Measurements from ENCODE around the gene HSPA12A.

Gene HSPA12A

GRCh38 chr10:116665541-116666125 is 76.7 kb downstream of the HSPA12A start:
- DNase-seq (ENCODE audit: low read depth), result no peak

GRCh38 chr10:116664631-116665030 is 77.7 kb downstream of the HSPA12A start:
- DNase-seq (ENCODE audit: low read depth), result no peak

DNA sequence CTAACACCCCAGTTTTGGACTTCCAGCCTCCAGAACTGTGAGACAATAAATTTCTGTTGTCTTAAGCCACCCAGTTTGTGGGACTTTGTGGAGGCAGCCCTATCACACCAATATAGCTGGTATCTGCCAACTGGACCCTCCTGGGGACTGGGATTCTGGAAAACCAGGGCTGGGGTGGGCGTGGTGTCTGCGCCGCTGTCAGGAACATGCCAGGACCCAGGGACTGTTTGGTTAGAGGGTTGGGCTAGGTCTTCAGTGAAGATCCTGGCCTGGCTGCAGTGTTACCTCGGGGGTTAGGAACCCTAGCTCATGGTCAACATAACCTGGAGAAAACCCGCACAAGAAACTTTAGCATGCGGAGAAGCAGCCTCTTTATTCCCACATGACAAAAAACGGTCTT is 79.0 kb downstream of the HSPA12A start:
- no peak for DNase-seq (ENCODE audit: low read depth)

- DNase-seq (ENCODE audit: low read depth), result no peak
Observed at GRCh38 chr10:116660860-116661259, 81.5 kb downstream of the HSPA12A start.

DNA sequence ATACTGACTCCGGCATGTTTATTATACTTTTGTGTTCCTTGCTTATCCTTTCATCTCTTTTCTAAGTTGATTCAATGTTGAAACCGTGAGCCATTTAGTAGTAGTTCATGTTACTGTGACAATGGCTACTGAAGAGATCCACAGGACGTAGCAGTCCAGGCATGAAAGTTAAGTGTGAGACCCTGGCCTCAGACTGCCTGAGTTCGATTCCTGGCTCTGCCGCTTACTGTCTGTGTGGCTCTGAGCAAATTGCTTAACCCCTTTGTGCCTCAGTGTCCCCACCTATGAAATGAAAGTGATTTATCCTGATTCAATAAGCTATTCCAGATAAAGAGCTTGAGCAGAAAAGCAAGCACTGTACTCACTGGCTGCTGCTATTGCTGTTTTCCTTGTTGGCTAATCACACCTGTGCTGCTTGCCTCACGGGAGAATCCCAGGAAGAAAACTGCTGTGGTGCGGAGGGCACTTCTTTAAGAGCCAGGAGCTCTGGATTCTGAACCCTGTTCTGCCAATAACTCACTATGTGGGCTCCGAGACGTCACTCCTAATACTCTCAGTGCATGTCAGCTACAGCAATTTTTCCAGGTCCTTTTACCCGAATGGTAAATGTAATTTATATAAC is 83.2 kb downstream of the HSPA12A start:
- no peak for DNase-seq (ENCODE audit: low read depth)

GRCh38 chr10:116657863-116658551 is 84.4 kb downstream of the HSPA12A start:
- DNase-seq (ENCODE audit: low read depth), result no peak

DNA sequence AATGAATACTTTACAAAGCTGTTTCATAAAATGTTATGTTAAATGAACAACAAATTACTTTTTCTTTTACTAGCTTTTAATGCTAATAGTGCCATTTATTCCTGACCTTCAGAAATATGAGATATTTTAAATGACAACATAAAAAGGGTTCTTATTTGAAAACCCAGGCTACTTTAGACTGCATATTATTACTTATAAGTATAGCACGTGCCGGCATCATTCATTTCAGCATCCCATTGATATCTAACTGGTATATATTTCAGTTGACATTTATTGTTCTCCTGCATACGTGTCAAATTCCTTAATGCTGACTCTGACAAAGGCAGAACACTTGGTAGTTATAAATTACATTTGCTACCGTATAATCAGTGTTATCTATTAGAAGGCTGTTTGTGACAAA is 86.3 kb downstream of the HSPA12A start:
- no peak for DNase-seq (ENCODE audit: low read depth)

GRCh38 chr10:116655568-116655967 is 86.8 kb downstream of the HSPA12A start:
- DNase-seq (ENCODE audit: low read depth), result no peak

GRCh38 chr10:116654816-116655215 is 87.5 kb downstream of the HSPA12A start:
- DNase-seq (ENCODE audit: low read depth), result no peak

DNA sequence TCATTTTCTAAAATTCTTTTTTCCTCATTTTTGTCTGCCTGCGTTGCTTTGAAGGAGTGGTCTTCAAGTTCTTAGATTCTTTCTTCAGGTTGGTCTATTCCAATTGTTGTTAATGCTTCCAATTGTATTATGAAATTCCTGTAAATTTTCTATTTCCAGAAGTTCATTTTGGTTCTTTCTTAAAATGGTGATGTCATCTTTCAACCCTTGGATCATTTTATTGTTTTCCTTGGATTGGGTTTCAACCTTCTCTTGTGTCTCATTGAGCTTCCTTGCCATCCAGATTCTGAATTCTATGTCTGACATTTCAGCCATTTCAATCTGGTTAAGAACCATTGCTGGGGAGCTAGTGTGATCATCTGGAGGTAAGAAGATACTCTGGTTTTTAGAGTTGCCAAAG is 88.5 kb downstream of the HSPA12A start:
- no peak for DNase-seq (ENCODE audit: low read depth)

DNA sequence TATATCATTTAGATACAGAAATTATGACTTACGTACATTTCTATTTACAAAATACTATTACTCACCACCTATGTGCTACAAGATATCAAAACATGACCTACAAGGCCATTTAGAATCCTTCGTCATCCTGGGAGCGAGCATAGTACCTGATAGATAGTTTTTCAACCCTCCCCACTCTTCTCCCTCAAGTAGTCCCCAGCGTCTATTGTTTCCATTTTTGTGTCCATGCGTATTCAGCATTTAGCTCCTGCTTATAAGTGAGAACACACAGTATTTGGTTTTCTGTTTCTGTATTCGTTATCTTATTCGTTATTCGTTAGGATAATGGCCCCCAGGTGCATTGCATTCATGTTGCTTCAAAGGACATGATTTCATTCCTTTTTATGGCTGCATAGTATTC is 93.5 kb downstream of the HSPA12A start:
- DNase-seq (ENCODE audit: low read depth), result no peak

DNA sequence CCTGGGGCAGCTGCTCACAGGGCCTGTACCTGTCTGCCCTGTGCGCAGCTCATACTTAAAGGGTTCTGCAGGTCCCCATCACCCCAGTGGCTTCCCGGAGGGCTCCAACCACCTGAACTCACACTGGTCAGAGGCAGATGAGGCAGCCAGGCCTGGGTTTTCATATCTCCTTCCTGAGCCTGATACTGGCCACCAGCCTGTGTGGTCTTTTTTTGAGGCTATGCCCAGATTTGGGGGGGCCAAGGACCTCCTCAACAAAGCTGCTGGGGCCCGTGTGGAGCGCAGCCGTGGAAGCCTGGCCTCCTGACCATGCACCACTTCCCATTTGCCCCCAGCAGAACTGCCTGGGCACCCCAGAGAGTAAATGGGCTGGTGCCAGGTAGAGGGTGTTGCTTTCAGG is 95.9 kb downstream of the HSPA12A start:
- DNase-seq (ENCODE audit: low read depth), result no peak

DNA sequence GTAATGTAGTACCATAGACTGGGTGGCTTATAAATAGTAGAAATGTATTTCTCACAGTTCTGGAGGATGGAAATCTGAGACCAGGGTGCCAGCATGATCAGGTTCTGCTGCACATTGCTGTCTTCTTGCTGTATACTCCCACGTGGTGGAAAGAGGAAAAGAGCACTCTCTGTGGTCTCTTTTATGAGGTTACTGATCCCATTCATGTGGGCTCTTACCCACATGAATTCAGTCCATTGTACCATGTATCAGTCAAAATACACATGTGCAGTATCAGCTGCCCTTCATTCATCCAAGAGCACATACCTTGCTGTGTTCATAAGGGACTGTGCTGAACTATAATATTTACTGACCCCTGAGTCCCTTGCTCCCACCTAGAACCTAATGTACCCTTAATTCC is 104.5 kb downstream of the HSPA12A start:
- DNase-seq (ENCODE audit: low read depth), result no peak

- no peak for DNase-seq (ENCODE audit: low read depth)
Observed at GRCh38 chr10:116636976-116637375, 105.4 kb downstream of the HSPA12A start.

DNA sequence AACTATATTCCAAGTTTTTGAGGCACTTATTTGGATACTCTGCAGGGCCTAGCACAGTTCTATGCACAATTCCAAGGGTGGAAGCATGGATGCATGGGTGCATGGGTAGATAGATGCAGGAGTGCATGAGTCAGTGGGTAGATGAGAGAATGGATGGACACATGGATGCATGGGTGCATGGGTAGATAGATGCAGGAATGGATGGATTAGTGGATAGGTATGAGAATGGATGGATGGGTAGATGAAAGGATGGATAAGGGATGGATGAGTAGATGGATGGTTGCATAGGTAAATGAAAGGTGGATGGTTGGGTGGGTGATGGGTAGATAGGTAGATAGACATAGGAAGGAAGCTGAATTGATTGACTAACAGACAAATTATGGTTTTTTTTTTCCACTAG is 106.0 kb downstream of the HSPA12A start:
- no peak for DNase-seq (ENCODE audit: low read depth)

DNA sequence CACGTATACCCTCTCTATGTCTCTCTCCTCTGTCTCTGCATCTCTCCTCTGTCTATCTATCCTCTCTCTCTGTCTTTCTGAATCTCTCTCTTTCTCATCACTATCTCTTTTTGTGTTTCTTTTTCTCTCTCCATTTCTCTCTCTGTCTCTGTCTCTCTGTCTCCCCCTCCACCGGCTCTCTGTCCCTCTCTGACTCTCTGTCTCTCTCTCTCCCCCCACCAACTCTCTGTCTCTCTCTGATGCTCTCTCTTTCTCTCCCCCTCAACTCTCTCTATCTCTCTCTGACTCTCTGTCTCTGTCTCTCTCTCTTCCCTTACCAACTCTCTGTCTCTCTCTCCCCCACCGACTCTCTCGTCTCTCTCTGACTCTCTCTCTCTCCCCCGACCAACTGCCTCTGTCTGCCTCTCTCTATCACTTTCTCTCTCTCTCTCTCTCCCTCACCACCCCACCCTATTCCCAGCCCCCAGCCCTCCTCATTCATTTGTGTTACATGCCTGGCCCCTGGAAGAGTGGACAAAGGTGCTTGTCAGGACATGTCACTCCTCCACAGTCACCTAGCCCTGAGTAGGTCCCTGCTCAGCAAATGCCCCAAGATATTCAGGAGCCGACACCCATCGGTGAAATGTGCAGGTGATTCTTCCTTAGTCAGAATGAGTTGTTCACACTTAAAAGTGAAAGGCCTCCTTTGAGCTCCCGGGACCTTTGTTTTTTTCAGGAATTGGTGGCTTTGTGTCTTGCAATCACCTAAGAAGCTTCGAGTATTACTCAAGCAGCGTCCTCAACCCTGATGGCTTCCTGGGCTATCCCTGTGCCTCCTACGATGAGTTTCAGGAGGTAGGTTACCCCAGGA is 108.0 kb downstream of the HSPA12A start:
- DNase-seq (ENCODE audit: low read depth), result no peak

GRCh38 chr10:116633216-116633600 is 109.2 kb downstream of the HSPA12A start:
- DNase-seq (ENCODE audit: low read depth), result no peak

- DNase-seq (ENCODE audit: low read depth), result no peak
Observed at GRCh38 chr10:116632596-116633215, 109.7 kb downstream of the HSPA12A start.

DNA sequence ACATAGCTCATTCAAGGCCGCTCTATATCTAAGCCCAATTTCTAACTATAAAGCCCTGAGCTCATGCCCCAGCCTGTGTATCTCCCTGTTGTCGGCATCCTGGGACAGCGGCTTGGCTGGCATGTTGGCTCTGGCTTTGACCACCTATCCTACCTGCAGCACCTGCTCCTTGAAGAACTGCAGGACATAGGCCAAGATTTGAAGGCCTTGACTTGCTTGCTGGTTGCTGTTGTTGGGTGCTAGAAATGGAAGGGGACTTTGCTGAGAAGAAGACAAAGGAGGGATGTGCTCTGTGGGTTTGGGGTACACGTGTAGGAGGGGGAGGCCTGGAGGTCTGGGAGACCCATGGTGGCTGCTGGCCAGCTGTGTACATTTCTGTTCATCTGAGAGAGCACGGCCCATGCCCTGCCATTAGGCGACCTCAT is 110.5 kb downstream of the HSPA12A start:
- DNase-seq (ENCODE audit: low read depth), result no peak

GRCh38 chr10:116630020-116630419 is 112.3 kb downstream of the HSPA12A start:
- DNase-seq (ENCODE audit: low read depth), result no peak

- DNase-seq (ENCODE audit: low read depth), result no peak
Observed at GRCh38 chr10:116629340-116629739, 113.0 kb downstream of the HSPA12A start.

GRCh38 chr10:116627386-116627933 is 114.9 kb downstream of the HSPA12A start:
- no peak for DNase-seq (ENCODE audit: low read depth)
